NT2/D1 (cell line): ENCODE measurements around the gene AK6.

Experiments
- SUZ12 ChIP-seq: IDR thresholded peaks from 2 replicates; pipeline ENCODE4 v1.6.1; 2011; ENCODE audit not compliant: insufficient read length, insufficient read depth; ENCODE audit errors: extremely low read depth
- YY1 ChIP-seq: IDR thresholded peaks from 2 replicates; pipeline ENCODE4 v1.6.1; 2011; ENCODE audit not compliant: insufficient read length, insufficient read depth

DNA sequence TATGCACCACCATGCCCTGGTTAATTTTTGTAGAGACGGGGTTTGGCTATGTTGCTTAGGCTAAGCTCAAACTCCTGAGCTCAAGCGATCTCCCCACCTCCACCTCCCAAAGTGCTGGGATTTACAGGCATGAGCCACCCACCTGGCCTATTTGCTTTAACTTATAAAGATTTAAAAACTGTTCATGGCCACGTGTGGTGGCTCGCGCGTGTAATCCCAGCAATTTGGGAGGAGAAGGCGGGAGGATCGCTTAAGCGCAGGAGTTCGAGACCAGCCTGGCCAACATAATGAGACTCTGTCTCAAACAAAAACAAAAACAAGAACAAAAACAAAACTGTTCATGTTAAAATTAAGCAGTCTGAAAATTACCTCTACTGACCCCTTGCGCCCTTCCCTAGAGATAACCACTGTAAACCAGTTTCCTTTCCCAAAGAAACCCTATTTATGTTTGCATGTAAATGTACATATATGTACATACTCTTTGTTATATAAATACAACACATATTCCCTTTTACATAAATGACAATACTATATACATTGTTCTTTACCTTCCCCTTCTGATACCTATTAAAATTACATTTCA lies 1.5 kb downstream of the AK6 start:
- no peak for TF ChIP-seq YY1
- TF ChIP-seq SUZ12: no peak
